GM21515 (cell line): ENCODE measurements around the gene PCED1A.

Experiments
- ATAC-seq: cut with Tn5 transposase; IDR thresholded peaks from one replicate; pipeline ENCODE4 v1.9.1; 2021; ENCODE audit not compliant: unreplicated experiment

The PCED1A gene

GRCh38 chr20:2805689-2806350, 34.6 kb downstream of the PCED1A start:
- ATAC-seq = no peak

GRCh38 chr20:2804852-2805688, 35.4 kb downstream of the PCED1A start:
- ATAC-seq = no peak

GRCh38 chr20:2804041-2804828, 36.2 kb downstream of the PCED1A start:
- no peak for ATAC-seq

GRCh38 chr20:2801286-2801728, 39.1 kb downstream of the PCED1A start:
- ATAC-seq = no peak

GRCh38 chr20:2800521-2801285, 39.8 kb downstream of the PCED1A start, which contains the start of gene CPXM1:
TSS of gene CPXM1 (minus strand) at chr20:2800627. CDS start at chr20:2800572, 55 bp downstream.
- no peak for ATAC-seq

GRCh38 chr20:2799688-2800520, 40.6 kb downstream of the PCED1A start:
- no peak for ATAC-seq

GRCh38 chr20:2799271-2799670, 41.2 kb downstream of the PCED1A start:
- no peak for ATAC-seq

- no peak for ATAC-seq
Measured at GRCh38 chr20:2798814-2799213, 41.6 kb downstream of the PCED1A start.

- ATAC-seq = no peak
Measured at GRCh38 chr20:2798095-2798805, 42.2 kb downstream of the PCED1A start.

GRCh38 chr20:2797136-2797983, 43.1 kb downstream of the PCED1A start:
- no peak for ATAC-seq

- ATAC-seq = no peak
Measured at GRCh38 chr20:2796011-2796660, 44.3 kb downstream of the PCED1A start.

GRCh38 chr20:2795451-2795850, 45.0 kb downstream of the PCED1A start:
- ATAC-seq = no peak

GRCh38 chr20:2794866-2795447, 45.5 kb downstream of the PCED1A start:
- ATAC-seq = no peak

GRCh38 chr20:2794202-2794748, 46.2 kb downstream of the PCED1A start:
- ATAC-seq = no peak

GRCh38 chr20:2793471-2793870, 47.0 kb downstream of the PCED1A start:
- ATAC-seq = no peak
